SK-N-MC (cell line): ENCODE data around the gene ZDHHC14.

Experiments
- EZH2 ChIP-seq: fragments of 200-600 bp; sonication (generic); IDR thresholded peaks from one replicate; pipeline ENCODE4 v1.6.1; 2017; ENCODE audit warnings: antibody characterized with exemption
- FOXP2 ChIP-seq: optimal IDR thresholded peaks from 2 replicates; pipeline ENCODE3; 2011; ENCODE audit warnings: mild to moderate bottlenecking, moderate library complexity; ENCODE audit not compliant: insufficient read depth; ENCODE audit errors: extremely low read length, control extremely low read depth
- POLR2AphosphoS5 ChIP-seq: IDR thresholded peaks from 2 replicates; pipeline ENCODE4 v1.6.1; 2012; ENCODE audit warnings: mild to moderate bottlenecking, low read depth, low read length, borderline replicate concordance

DNA sequence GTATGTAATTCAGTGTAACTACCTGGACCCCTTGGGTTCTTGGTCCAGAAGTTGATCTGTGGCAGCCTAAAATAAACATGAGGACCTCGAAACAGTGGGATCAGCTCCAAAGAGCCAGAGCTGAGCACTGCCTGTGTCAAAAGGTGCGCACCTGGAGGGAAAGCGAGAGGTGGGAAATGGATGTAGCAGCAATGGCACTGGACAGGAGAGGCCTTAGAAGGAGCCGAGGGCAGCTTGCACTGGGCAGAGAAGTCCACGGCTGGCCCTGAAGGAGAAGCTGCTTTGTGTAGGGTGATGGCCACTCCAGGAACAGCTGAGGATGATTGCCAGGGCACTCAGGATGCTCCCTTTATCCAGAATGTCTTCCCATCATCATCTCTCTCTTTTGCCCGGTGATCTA, 228.1 kb downstream of the ZDHHC14 start:
- TF ChIP-seq POLR2AphosphoS5: no peak
- no peak for TF ChIP-seq EZH2
- no peak for TF ChIP-seq FOXP2
